ENCODE data around the gene CPS1.

CPS1 gene

DNA sequence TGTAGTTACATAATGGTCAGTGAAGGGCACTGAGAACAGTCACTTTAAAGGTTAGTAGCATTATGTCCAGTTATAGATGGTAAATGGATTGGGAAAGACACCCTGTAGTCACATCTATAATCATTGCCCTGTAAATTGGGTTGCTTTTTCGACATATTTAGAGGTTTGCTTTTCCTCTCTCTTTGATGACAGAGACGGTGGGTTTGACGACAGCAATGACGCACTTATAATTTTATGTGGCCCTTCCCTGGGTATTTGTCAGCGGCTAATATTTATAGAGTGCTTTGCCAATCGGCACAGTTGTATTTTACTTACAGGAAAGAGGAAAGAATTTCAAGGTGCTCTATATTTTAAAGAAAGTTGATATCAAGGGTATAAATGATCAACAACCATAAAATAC is 2.8 kb downstream of the CPS1 start:
- Mint-ChIP-seq H3K9me3 (no peaks in the 10 kb centered on the region), H3K27ac (no peak overlapping the region), H3K36me3 (ENCODE audit: low read depth) (no peaks in the 10 kb centered on the region), H3K4me1 (ENCODE audit: low read depth) (no peaks in the 10 kb centered on the region), H3K4me3 (no peak overlapping the region), H3K27me3 (peaks cover 5% of the 10 kb centered on the region)
- DNase-seq: no peak

DNA sequence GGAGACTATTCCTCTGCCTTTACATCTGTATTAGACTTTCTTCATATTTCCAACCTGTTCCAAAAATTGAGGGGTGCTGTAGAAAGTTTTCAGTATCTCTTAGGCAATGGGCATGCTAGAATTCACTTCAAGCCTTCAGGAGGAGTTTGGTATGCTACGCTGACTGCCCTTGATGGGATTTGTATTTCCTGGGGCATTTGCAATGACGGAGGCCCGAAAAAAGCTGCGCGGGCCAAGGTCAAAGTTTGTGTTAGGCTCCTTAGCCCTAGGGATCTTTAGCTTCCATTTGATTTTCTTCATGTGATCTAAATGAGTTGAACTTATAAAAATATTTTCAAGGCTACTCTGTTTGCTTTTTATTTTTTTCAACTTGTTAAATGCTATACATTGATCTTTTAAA is 5.1 kb downstream of the CPS1 start:
- no peak overlapping the region for H3K27ac Mint-ChIP-seq
- H3K27me3 Mint-ChIP-seq: peaks cover 2% of the 10 kb centered on the region
- no peak for DNase-seq
- H3K4me1 Mint-ChIP-seq (ENCODE audit: low read depth): no peaks in the 10 kb centered on the region
- H3K4me3 Mint-ChIP-seq: no peak overlapping the region
- no peaks in the 10 kb centered on the region for H3K9me3 Mint-ChIP-seq
- H3K36me3 Mint-ChIP-seq (ENCODE audit: low read depth): no peaks in the 10 kb centered on the region

DNA sequence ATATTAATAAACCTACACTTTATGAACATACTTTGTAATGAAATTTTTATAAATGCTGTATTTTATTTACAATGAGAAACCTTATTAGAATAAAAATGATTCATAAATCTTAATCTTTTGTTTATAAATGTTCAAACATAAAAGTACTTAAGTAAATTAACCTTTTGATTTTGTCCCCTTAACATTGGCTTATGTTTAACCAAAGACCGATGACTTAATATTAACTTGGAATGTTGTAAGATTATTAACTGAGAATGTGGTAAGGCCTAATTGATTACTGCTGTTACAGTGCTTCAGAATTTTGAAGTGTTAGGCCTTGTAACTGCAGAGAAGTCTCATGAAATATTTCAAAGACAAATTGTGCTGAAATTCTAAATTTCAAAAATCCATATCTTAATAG is 5.7 kb downstream of the CPS1 start:
- no peak overlapping the region for H3K27ac Mint-ChIP-seq
- DNase-seq: no peak
- no peaks in the 10 kb centered on the region for H3K9me3 Mint-ChIP-seq
- H3K4me3 Mint-ChIP-seq: no peak overlapping the region
- H3K36me3 Mint-ChIP-seq (ENCODE audit: low read depth): no peaks in the 10 kb centered on the region
- H3K4me1 Mint-ChIP-seq (ENCODE audit: low read depth): no peaks in the 10 kb centered on the region
- peaks cover 2% of the 10 kb centered on the region for H3K27me3 Mint-ChIP-seq

DNA sequence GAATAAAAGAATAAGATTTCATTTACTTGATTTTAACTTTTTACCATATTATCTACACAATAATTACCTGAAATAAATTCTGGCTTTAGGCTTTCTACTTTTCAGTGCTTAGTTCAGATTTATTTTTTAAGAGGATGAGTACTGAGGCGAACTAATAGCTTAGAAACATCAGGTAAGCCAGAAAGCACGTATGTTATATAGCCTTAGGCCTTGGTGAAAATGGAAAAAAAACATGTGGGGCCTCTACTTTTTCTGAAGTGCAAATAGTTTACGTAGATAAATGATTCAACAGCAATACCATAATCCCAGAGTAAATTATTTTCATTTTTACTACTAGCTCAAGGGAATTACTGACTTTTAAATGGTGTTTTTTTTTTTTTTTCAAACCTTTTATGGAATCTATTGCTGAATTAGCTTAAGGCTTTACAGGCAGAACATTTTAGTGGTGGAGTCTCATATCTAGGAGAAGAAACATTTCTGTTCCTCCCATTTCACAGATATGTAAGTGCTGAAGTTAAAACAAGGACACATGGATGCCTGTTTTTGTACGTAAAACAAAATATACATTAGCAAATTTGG is 6.2 kb downstream of the CPS1 start:
- Mint-ChIP-seq H3K27me3 (peaks cover 2% of the 10 kb centered on the region), H3K9me3 (no peaks in the 10 kb centered on the region), H3K4me1 (ENCODE audit: low read depth) (no peaks in the 10 kb centered on the region), H3K27ac (no peak overlapping the region), H3K36me3 (ENCODE audit: low read depth) (no peaks in the 10 kb centered on the region), H3K4me3 (no peak overlapping the region)
- DNase-seq: no peak

DNA sequence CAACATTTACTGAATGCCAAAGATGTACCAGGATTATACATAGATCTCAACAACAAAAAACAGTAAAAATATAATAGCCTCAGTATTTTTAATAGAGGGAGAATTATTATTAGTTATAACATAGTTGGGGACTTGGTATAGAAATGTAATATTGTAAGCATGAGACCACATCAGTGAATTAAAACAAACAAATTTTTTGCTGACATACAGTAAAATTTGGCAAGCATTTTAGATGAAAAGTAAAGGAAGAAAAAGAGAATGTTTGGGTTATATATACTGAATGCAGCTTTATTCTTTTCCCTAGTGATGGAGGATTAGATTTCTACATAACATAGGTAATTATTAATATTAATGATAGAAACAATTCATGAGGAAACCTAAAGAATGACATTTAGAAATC is 10.9 kb downstream of the CPS1 start:
- no peak overlapping the region for H3K4me3 Mint-ChIP-seq
- DNase-seq: no peak
- H3K36me3 Mint-ChIP-seq (ENCODE audit: low read depth): no peaks in the 10 kb centered on the region
- no peaks in the 10 kb centered on the region for H3K4me1 Mint-ChIP-seq (ENCODE audit: low read depth)
- no peaks in the 10 kb centered on the region for H3K9me3 Mint-ChIP-seq
- no peaks in the 10 kb centered on the region for H3K27me3 Mint-ChIP-seq
- H3K27ac Mint-ChIP-seq: no peak overlapping the region

DNA sequence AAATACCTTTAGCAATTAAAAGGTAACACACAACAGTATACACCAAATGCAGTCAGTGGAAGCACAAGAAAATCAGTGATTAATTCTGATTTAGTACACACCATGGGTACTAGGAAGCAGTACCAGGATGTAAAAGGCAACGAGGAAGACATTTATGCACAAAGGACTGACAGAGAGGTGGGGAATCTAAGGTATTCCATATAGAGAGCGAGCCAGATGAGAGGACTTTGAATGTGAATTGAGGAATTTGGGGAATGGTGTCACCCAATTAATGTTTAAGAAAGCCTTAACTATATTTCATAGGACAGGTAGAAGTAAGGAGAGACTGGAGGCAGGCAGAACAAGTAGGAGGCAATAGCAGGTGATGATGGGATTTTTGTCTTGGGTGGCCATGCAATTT is 11.7 kb downstream of the CPS1 start:
- Mint-ChIP-seq H3K4me1 (ENCODE audit: low read depth) (no peaks in the 10 kb centered on the region), H3K4me3 (no peak overlapping the region), H3K36me3 (ENCODE audit: low read depth) (no peaks in the 10 kb centered on the region), H3K9me3 (no peaks in the 10 kb centered on the region), H3K27ac (no peak overlapping the region), H3K27me3 (no peaks in the 10 kb centered on the region)
- no peak for DNase-seq

DNA sequence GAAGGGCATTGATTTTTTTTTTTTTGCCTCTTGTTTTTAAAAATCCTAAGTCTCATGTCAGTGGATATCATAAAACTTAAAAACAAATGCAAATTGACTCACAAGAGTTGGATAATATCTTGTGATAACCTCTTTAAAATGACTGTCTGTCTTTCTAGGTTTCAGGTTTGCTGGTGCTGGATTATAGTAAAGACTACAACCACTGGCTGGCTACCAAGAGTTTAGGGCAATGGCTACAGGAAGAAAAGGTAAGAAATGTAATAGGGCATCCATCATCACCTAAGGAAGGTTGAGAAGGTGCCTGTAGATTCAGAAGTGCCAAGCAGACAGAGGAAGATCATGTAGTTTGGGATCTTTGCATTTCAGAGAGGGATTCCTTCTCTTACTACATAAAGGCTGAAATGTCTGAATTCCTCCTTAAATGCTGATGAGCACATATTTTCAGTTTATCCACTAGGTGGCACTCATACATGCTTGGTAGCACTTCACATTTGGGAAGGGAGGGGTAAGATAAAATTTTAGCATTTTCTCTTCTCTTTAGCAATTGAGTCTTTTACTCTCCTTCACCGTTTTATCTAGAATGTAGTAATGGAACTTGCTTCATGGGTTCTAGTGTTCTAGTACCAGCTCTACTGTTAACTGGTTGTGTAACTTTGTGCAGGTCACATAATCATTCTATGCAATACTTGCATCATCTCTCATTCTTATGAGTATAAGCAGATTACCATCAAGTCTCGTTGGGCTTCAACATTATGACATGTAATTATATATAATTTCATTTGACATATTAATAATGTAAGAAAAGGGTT is 21.1 kb downstream of the CPS1 start:
- Mint-ChIP-seq H3K36me3 (ENCODE audit: low read depth) (no peaks in the 10 kb centered on the region), H3K27me3 (no peaks in the 10 kb centered on the region), H3K9me3 (no peaks in the 10 kb centered on the region), H3K4me1 (ENCODE audit: low read depth) (no peaks in the 10 kb centered on the region), H3K27ac (no peak overlapping the region), H3K4me3 (no peak overlapping the region)
- no peak for DNase-seq

DNA sequence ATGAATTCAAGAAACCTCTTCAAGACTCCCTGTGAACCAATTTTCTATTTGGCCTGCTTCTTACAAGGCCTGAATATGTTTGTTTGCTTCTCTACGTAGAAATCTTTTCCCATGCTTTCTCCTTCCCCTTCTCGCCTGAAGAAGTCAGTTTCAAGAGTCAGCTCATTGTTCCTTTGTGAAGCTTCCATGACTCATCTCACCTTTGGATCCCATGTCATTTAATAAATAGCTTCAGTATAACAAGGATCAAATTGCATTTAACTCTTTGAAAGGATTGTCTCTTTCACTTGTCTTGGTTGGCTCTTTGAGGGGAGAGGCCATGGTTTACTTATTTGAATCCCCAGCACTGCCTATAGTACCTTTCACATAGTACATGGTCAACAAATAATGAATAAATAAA is 28.4 kb downstream of the CPS1 start:
- H3K4me3 Mint-ChIP-seq: no peak overlapping the region
- no peaks in the 10 kb centered on the region for H3K4me1 Mint-ChIP-seq (ENCODE audit: low read depth)
- no peaks in the 10 kb centered on the region for H3K27me3 Mint-ChIP-seq
- no peak for DNase-seq
- no peaks in the 10 kb centered on the region for H3K36me3 Mint-ChIP-seq (ENCODE audit: low read depth)
- H3K27ac Mint-ChIP-seq: no peak overlapping the region
- no peaks in the 10 kb centered on the region for H3K9me3 Mint-ChIP-seq

DNA sequence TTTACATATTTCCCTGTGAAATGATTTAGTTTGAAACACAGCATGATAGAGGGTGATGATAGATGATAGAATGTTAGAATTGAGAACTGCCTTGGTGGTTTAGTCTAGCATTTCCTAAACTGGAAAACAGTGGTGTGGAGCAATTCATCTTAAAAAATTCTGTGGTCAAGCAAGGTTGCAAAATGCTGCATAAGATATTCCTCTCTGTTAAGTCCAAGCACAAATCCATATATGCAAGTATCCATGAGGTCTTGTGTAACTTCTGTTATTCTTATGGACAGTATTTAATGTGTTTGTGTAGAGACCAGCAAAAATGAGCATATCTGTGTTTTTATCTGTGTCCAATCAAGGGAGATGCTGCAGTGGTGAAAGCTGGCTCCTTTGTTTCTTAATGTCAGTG is 30.0 kb downstream of the CPS1 start:
- H3K27me3 Mint-ChIP-seq: no peaks in the 10 kb centered on the region
- no peaks in the 10 kb centered on the region for H3K36me3 Mint-ChIP-seq (ENCODE audit: low read depth)
- H3K4me3 Mint-ChIP-seq: no peak overlapping the region
- H3K27ac Mint-ChIP-seq: no peak overlapping the region
- no peak for DNase-seq
- no peaks in the 10 kb centered on the region for H3K4me1 Mint-ChIP-seq (ENCODE audit: low read depth)
- H3K9me3 Mint-ChIP-seq: no peaks in the 10 kb centered on the region

DNA sequence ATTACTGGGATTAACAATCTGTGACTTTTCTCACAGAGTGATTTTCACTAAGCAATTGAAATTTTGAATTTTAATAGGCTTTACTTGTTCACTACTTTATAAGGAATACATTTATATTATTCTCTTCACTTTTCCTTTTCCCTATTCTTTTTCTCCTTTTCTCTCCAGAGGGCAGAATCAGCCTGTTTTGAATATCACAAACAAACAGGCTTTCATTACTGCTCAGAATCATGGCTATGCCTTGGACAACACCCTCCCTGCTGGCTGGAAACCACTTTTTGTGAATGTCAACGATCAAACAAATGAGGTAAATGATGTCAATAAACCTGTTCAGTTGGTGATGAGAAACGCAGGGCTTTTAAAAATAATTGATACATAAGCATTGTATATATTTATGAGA is 35.3 kb downstream of the CPS1 start:
- Mint-ChIP-seq H3K4me3 (no peak overlapping the region), H3K27ac (no peak overlapping the region), H3K9me3 (no peaks in the 10 kb centered on the region), H3K36me3 (ENCODE audit: low read depth) (no peaks in the 10 kb centered on the region), H3K4me1 (ENCODE audit: low read depth) (no peaks in the 10 kb centered on the region), H3K27me3 (no peaks in the 10 kb centered on the region)
- no peak for DNase-seq

DNA sequence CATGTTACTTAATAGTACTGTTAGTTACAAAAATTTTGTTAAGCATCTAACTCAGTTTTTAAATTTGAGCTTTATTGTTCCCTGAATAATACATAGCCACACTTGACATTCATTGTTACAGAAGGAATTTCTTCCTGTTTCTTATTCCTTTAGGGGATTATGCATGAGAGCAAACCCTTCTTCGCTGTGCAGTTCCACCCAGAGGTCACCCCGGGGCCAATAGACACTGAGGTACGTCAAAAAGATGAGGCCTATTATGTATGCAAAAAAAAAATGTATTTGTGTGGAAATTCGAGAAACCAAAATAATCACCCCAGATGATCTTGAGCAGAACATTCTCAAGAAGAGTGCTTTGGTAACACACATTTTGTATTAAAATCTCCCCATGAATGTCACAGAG is 36.3 kb downstream of the CPS1 start:
- H3K27ac Mint-ChIP-seq: no peak overlapping the region
- no peaks in the 10 kb centered on the region for H3K36me3 Mint-ChIP-seq (ENCODE audit: low read depth)
- no peaks in the 10 kb centered on the region for H3K27me3 Mint-ChIP-seq
- H3K9me3 Mint-ChIP-seq: peaks cover 1% of the 10 kb centered on the region
- H3K4me1 Mint-ChIP-seq (ENCODE audit: low read depth): no peaks in the 10 kb centered on the region
- DNase-seq: no peak
- no peak overlapping the region for H3K4me3 Mint-ChIP-seq

DNA sequence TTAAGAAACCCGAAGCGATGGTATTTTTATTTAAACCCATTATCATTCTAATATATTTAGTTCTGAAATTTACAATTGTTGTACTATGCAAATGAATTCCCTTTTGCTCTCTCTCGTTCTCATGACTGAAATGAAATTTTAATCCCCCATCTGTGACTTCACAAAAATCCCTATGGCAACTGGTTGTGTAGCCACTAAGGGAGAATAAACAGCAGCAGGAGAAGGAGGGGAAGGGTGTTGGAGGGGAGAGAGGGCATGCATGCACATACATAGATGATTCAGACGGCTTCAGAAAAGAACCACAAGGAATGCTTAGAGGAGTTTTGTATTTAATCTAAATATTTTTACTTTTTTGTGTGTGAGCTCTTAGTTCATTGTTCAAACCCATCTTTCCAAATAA is 36.8 kb downstream of the CPS1 start:
- Mint-ChIP-seq H3K4me1 (ENCODE audit: low read depth) (no peaks in the 10 kb centered on the region), H3K27me3 (no peaks in the 10 kb centered on the region), H3K36me3 (ENCODE audit: low read depth) (no peaks in the 10 kb centered on the region), H3K9me3 (peaks cover 5% of the 10 kb centered on the region), H3K27ac (no peak overlapping the region), H3K4me3 (no peak overlapping the region)
- no peak for DNase-seq

DNA sequence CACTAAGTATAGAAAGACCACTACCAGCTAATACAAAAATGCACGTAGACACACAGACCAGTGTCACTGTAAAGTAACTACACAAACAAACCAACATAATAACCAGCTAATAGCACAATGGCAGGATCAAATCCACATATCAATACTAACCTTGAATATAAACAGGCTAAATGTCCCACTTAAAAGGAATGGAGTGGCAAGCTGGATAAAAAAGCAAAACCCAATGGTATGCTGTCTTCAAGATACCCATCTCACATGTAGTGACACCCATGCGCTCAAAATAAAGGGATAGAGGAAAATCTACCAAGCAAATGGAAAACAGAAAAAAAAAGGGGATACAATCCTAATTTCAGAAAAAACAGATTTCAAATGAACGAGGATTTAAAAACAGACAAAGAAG is 41.8 kb downstream of the CPS1 start:
- Mint-ChIP-seq H3K27me3 (no peaks in the 10 kb centered on the region), H3K4me1 (ENCODE audit: low read depth) (no peaks in the 10 kb centered on the region), H3K9me3 (peaks cover 10% of the 10 kb centered on the region), H3K27ac (no peak overlapping the region), H3K36me3 (ENCODE audit: low read depth) (no peaks in the 10 kb centered on the region), H3K4me3 (no peak overlapping the region)
- no peak for DNase-seq

DNA sequence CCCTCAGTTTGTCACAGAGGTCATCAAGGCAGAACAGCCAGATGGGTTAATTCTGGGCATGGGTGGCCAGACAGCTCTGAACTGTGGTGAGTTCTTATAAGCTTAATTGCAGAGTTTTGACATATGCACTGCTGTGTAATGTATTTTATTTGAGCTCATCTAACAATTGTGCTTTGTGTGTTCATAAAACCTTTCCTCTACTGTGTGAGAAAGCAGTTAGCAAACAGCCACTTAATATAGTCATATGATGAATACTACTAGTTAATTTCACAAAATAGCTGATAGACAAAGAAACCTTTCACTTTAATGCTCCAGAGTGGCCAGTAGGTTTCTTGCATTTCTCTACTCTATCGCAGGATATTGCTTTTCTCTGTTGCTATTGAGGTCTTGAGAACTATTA is 43.1 kb downstream of the CPS1 start:
- no peak for DNase-seq
- Mint-ChIP-seq H3K4me1 (ENCODE audit: low read depth) (no peaks in the 10 kb centered on the region), H3K27me3 (no peaks in the 10 kb centered on the region), H3K9me3 (peaks cover 10% of the 10 kb centered on the region), H3K36me3 (ENCODE audit: low read depth) (no peaks in the 10 kb centered on the region), H3K27ac (no peak overlapping the region), H3K4me3 (no peak overlapping the region)

DNA sequence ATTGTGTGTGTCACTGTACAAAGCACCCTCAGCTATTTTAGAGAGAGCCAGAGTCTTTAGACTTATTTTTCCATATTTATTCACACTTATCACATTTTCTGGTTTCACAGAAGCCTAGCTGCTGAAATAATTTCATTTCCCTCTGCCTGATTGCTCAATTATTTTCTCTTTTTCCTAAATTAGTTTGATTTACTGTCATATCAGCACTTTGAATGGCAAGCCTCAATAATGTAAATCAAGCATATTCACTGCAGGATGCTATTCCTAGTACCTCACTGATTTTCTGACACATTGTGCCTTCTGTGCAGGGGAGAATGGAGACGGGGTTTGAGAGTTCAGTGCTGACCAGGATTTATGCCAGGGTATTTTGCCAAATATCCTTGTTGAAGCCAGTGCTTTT is 48.3 kb downstream of the CPS1 start:
- Mint-ChIP-seq H3K36me3 (ENCODE audit: low read depth) (no peaks in the 10 kb centered on the region), H3K27me3 (no peaks in the 10 kb centered on the region), H3K9me3 (no peaks in the 10 kb centered on the region), H3K4me1 (ENCODE audit: low read depth) (no peaks in the 10 kb centered on the region), H3K27ac (no peak overlapping the region), H3K4me3 (no peak overlapping the region)
- DNase-seq: no peak

DNA sequence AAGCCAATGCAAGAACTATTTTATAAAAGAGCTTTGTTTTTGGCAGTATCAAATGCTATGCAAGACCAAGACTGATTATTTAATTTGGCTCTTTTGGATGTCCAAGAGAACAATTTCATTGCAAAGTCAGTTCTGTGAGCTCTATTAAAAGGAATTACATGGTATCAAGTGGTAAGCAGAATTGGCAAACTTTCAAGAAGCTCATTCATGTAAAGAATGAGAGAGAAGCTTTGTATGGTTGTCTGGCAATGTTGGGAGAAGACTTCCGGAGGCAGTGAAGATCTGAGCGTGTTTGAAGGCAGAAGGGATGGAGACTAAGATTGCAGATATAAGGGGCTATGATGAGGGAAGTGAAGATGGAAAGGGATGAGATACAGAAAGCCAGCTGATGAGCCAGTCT is 49.6 kb downstream of the CPS1 start:
- Mint-ChIP-seq H3K27ac (no peak overlapping the region), H3K36me3 (ENCODE audit: low read depth) (no peaks in the 10 kb centered on the region), H3K4me3 (no peak overlapping the region), H3K9me3 (no peaks in the 10 kb centered on the region), H3K4me1 (ENCODE audit: low read depth) (no peaks in the 10 kb centered on the region), H3K27me3 (no peaks in the 10 kb centered on the region)
- DNase-seq: no peak
